ENCODE results near the gene PPFIA2.
"Not testable (repeated sequence)": the region's sequence is repeated elsewhere in the genome, so short reads cannot be mapped to it uniquely, and the experiment has no call there.

PPFIA2 gene

DNA sequence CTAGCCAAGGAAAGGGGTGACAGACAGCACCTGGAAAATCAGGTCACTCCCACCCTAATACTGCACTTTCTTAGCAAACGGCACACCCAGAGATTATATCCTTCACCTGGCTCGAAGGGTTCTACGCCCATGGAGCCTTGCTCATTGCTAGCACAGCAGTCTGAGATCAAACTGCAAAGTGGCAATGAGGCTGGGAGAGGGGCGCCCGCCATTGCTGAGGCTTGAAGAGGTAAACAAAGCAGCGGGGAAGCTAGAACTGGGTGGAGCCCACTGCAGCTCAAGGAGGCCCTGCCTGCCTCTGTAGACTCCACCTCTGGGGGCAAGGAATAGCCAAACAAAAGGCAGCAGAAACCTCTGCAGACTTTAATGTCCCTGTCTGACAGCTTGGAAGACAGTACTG lies 99.8 kb downstream of the PPFIA2 start:
- not testable (repeated sequence) for DNase-seq

DNA sequence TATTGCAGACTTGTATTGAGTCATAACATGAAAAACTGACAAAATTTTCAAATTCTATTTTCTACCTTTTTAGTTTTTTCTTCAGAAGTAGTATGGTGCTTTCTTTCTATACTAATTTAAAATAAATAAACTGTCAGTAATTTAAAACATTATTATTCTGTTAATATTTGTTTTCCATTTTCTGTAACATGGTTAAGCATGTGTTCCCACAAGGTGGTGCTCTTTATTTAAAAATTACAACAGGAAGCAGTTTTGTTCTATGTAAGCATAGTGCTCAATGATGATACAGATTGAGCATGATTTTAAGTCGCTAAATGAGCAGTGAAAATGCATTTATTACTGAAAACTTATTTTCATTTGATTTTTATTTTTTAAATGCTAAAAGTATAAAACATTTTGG lies 114.6 kb downstream of the PPFIA2 start:
- peak in 1 of 2 donors; percentile 51 for DNase-seq

DNA sequence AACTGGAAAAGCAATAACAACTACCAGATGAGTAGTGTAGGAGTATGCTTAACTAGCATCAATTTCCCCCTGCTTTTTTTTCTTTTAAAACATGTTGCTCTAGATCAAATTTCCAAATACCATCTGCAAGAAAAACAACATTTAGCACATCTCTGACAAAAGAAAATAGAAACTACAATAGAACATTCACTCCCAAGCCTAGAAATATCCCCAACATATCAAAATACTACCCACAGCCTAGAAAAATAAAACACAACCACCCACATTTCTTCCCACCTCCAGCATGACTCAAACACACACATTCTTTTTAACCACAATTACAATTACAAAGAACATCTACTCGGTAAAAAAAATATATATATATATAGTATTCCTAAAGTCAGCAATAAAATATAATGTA lies 120.0 kb downstream of the PPFIA2 start:
- DNase-seq: no peak

GRCh38 chr12:81633127-81633526 lies 126.0 kb downstream of the PPFIA2 start:
- DNase-seq: no peak

DNA sequence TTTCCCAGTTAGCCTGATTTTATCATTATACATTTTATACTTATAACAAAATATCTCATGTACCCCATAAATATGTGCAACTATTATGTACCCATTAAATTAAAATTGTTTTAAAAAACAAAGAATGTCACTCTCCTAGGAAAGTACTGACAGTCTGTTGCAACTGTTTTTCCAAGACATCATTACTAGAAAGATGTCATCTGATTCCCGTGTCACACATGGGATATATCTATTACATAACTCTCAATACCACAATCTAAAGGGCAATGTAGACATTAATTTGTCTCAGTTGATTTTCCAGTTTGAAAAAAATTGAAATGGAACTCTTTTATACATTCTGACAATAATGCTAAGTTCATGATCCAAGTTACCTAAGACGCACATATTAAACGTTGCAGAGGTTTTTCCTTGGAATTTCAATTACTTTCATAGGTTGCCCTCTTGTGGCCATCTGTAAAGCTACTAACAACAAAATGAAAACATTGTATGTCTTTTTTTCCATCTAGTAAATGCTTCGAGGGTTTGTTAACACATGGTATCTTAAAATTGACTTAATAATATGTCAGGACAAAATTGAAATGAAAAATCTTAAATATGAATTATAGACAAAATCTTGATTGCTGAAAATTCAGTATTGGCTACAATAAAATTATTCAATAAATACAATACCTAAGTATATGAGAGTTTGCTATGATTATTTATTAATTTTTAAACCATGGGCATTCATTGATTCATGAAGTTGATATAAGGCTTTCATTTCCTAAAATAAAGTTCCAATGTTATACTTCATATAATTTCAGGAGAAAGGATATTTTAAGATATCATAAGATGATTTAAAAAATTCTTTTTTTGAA lies 131.6 kb downstream of the PPFIA2 start:
- DNase-seq: no peak

DNA sequence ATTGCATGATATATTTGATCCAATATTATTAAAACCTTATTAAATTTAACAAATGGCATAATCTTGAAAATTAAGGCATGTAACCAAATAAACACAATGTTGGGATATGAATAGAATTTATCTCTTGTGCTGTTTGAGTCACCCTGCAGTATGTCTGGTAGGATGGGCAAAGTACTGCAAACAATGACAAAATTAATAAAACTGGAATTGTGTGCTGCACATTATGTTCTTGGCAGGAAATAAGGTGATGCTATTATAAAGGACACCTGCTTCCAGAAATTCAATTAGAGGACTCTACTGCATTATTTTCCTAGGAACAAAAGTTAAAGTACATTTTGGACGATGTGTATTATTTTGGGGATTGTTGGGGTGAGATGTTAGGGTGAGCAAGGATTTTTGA lies 132.7 kb downstream of the PPFIA2 start:
- no peak for DNase-seq

- no peak for DNase-seq
These were observed 141.2 kb downstream of the PPFIA2 start for GRCh38 chr12:81617915-81618314.

GRCh38 chr12:81615026-81615588 lies 144.0 kb downstream of the PPFIA2 start:
- DNase-seq: no peak

GRCh38 chr12:81610955-81611889 lies 147.9 kb downstream of the PPFIA2 start:
- no peak for DNase-seq

- no peak for DNase-seq
These were observed 161.1 kb downstream of the PPFIA2 start for GRCh38 chr12:81597928-81598604.

DNA sequence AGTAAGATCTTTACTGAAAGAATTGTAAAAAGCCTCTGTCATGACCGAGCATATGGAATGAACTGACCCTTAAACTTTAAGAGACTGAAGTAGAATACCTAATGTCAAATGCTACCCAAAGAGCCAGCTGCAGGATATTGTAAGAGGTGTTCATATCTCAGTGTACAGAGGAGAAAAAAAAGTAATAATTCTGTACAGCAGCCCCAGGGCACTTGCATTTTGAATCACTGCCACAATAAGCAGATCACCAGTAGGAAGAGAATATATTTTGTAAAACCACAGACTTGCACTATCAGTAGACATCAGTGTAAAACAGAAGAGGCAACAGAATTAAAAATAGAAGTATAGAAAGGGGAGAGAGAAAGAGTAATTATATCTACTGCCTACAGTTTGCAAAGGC lies 162.6 kb downstream of the PPFIA2 start:
- no peak for DNase-seq

GRCh38 chr12:81591256-81591655 lies 167.9 kb downstream of the PPFIA2 start:
- no peak for DNase-seq

DNA sequence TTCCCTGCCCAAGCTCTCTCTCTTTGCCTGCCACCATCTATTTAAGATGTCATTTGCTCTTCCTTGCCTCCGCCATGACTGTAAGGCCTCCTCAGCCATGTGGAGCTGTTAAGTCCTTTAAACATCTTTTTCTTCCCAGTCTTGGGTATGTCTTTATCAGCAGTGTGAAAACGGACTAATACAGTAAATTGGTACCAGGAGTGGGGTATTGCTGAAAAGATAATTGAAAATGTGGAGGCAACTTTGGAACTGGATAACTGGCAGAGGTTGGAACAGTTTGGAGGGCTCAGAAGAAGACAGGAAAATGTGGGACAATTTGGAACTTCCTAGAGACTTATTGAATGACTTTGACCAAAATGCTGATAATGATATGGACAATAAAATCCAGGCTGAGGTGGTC lies 168.4 kb downstream of the PPFIA2 start:
- not testable (repeated sequence) for DNase-seq

- DNase-seq: no peak
These were observed 170.7 kb downstream of the PPFIA2 start for GRCh38 chr12:81588235-81589008.

GRCh38 chr12:81585787-81586186 lies 173.4 kb downstream of the PPFIA2 start:
- DNase-seq: no peak

DNA sequence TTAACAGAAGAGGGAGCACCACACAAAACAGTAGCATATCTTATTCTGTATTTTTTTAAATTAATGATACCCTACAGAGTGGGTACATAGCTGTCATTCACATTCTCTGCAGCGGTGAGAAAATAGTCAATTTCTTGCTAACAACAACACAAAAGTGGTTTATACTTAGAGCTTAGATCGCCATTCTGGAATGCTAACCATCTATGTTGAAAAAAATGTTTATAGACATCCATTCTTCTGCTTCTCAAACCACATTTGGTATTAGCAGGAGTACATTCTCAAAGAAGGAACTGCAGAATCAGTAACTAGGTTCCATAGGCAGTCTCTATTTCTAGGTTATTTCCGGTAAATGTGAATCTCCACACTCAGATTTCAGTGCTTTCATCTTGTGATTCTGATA lies 185.9 kb downstream of the PPFIA2 start:
- DNase-seq: no peak

GRCh38 chr12:81572411-81572810 lies 186.7 kb downstream of the PPFIA2 start:
- DNase-seq: no peak

DNA sequence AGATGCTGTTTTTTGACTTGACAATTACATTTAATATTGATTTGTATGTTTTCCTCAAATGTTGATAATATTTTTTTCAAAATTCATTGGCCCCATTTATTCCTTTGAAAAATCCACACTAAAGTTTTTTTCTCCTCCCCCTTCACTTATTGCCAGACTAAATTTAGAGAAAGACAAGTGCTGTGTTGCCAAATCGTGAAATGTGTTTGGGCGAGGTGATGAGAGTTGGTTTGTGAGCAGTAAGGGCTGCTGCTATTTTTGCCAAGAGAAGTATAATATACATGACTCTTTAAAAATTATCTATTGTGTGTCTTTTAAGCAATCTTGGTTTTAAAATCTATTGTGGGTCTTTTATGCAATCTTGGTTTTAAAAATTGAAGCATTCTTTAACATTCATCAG lies 188.9 kb downstream of the PPFIA2 start:
- DNase-seq: no peak

- no peak for DNase-seq
These were observed 194.9 kb downstream of the PPFIA2 start for GRCh38 chr12:81564237-81564636.

DNA sequence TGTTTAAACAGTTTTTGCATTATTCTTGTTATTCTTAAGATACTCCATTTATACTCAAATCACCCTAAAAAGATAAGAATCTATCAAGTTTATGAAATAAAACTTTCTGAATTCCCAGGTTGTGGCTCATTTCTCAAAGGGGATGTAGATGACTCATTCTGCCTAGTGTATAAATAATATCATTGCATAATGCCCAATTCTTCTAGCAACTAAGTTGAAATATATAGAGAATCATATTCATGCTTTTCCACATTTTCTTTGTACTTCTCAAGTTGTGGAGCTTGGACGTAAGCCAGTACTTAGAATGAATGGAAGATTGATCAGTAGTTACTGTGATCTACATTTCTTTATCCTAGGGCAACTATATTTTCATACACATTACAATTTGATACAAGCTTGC lies 201.1 kb downstream of the PPFIA2 start:
- no peak for DNase-seq

DNA sequence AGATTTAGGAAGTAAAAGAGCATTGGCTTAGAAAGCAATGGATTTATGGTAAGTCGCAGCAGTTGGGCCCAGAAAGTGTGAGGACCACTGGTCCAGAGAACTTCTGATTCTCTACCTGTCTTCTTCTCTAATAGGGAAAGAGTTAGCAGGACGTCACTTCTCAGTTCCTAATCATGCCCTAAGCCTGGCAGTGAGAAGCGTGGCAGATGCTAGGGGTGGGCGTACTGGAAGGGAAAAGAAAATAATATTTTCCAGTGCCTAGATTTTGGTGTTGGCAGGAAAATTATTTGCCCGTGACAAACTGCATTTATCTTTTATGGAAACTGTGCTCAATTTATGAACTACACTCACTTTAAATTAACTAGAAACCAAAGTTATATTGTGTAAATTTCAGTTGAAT lies 212.3 kb downstream of the PPFIA2 start:
- no peak for DNase-seq

- DNase-seq: no peak
These were observed 215.5 kb downstream of the PPFIA2 start for GRCh38 chr12:81543621-81544139.
